Upper lobe of right lung (tissue), 1 donor: ENCODE data around the gene CDK3. TPM values are rescaled to one million over a fixed set of nuclear protein-coding genes. Genes with fewer than 3 reads are reported as not detected.
A peak's percentile ranks its signal among the peaks of the same experiment; 100 is the strongest.

Experiments used
- ATAC-seq: fragments of 200-7000 bp; cut with Tn5 transposase; one replicate; pipeline ENCODE4 v1.9.1; 2020; ENCODE audit warnings: mild to moderate bottlenecking, moderate library complexity
- DNase-seq: peaks from one replicate; pipeline ENCODE4 v3.0.0-alpha.2; 2020
- H3K27ac ChIP-seq: fragments of 200-600 bp; one replicate; pipeline ENCODE4 v1.8.0; 2022
- H3K27me3 ChIP-seq: fragments of 200-600 bp; one replicate; pipeline ENCODE4 v1.8.0; 2022; ENCODE audit warnings: mild to moderate bottlenecking
- H3K36me3 ChIP-seq: fragments of 200-600 bp; one replicate; pipeline ENCODE4 v1.8.0; 2022
- H3K4me1 ChIP-seq: fragments of 200-600 bp; one replicate; pipeline ENCODE4 v1.8.0; 2022
- H3K4me3 ChIP-seq: fragments of 200-600 bp; one replicate; pipeline ENCODE4 v1.8.0; 2022; ENCODE audit warnings: mild to moderate bottlenecking
- H3K9me3 ChIP-seq: fragments of 200-600 bp; one replicate; pipeline ENCODE4 v1.8.0; 2022
- CTCF ChIP-seq: fragments of 200-600 bp; IDR thresholded peaks from one replicate; pipeline ENCODE4 v1.8.0; 2022; ENCODE audit warnings: antibody characterized with exemption
- intact Hi-C: fragments of 100-400 bp; cut with DNase I; formaldehyde crosslinking; loops from one replicate; pipeline ENCODE4 v1.11.0; 2022
- total RNA-seq: library from RNA; stranded (reverse); fragmentation: NEBNext Ultra II Directional; extraction: Animal tissue kit (Norgen Biotek cat#: 25700); gene quantifications from one replicate; pipeline ENCODE4 v1.2.1, GENCODE V29; 2021
- donor health status: DM: no; HTN: yes; CAD: no; lungs with severe emphysema.

The CDK3 gene
- total RNA-seq, 1 donor from 2014 or later: 9.6 TPM

DNA sequence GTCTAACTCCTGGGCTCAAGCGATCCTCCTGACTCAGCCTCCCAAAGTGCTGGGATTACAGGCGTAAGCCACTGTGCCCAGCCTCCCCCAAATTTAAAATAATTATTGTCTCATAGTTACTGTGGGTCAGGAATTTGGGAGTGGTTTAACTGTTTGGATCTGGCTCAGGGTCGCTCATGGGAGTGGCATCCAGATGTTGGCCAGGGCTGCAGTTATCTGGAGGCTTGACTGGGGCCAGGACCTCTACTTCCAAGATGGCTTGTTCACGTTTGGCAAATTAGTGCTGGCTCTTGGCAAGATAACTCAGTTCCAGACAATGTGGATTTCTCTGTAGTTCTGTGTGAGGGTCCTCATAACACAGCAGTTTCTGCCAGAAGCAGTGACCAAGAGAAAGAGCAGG, 13.6 kb upstream of the CDK3 start:
- peak; percentile 16 for DNase-seq
- no peaks in the 10 kb centered on the region for H3K27me3 ChIP-seq
- H3K4me3 ChIP-seq: no peak overlapping the region
- H3K36me3 ChIP-seq: no peaks in the 10 kb centered on the region
- intact Hi-C loops: no loop called here
- H3K27ac ChIP-seq: no peak overlapping the region
- no peaks in the 10 kb centered on the region for H3K9me3 ChIP-seq
- ATAC-seq: no peak
- TF ChIP-seq CTCF: no peak
- peaks cover 25% of the 10 kb centered on the region for H3K4me1 ChIP-seq

- TF ChIP-seq CTCF: no peak
- Histone ChIP-seq H3K4me1 (no peaks in the 10 kb centered on the region), H3K9me3 (no peaks in the 10 kb centered on the region), H3K4me3 (no peak overlapping the region), H3K27ac (no peak overlapping the region), H3K36me3 (peaks cover 11% of the 10 kb centered on the region), H3K27me3 (no peaks in the 10 kb centered on the region)
- no peak for DNase-seq
- ATAC-seq: no peak
- intact Hi-C loops: no loop called here
These were observed 9.3 kb upstream of the CDK3 start for GRCh38 chr17:75991396-75991795.

DNA sequence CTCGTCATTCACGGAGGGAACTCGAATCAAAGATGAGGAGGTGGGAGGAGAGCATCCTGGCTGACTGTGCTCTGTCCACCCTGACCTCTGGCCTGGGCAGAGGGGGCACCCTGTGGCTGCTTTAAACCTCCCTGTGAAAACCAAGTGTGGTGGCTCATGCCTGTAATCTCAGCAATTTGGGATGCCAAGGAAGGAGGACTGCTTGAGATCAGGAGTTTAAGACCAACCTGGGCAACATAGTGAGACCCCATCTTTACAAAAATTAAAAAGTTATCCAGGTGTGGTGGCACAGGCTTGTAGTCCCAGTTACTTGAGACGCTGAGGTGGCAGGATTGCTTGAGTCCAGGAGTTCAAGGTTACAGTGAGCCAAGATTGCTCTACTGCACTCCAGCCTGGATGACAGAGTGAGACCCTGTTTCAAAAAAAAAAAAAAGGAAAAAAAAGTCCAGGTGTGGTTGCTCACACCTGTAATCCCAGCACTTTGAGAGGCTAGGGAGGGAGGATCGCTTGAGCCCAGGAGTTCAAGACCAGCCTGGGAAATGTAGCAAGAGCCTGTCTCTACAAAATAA, 5.8 kb upstream of the CDK3 start:
- H3K4me1 ChIP-seq: peaks cover 13% of the 10 kb centered on the region
- H3K27ac ChIP-seq: no peak overlapping the region
- TF ChIP-seq CTCF: no peak
- intact Hi-C loops: no loop called here
- no peak overlapping the region for H3K4me3 ChIP-seq
- DNase-seq: no peak
- H3K27me3 ChIP-seq: no peaks in the 10 kb centered on the region
- H3K36me3 ChIP-seq: peaks cover 11% of the 10 kb centered on the region
- no peaks in the 10 kb centered on the region for H3K9me3 ChIP-seq
- ATAC-seq: no peak

DNA sequence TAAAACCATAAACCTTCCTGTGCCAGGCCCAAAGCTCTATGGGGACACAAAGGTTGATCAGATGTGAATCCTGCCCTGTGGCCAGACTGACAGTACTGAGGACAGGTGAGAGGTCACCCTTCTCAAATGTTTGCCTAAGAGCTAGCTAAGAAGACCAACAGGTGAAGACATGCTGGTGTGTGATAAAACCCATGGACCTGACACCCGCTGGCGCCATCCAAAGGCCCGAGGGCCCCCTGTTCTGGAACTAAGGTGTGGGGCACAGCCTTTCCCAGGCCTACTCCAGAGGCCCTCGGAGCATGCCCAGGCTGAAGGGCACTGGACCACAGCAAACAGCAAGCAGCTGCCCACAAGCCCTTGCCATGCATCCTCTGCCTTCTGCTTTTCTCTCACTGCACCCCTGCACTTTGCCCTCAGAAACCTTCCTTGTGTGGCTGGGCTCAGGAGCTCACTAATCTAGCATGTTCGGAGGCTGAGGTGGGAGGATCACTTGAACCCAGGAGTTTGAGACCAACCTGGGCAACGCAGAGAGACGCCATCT, 5.2 kb upstream of the CDK3 start:
- H3K27ac ChIP-seq: no peak overlapping the region
- no peaks in the 10 kb centered on the region for H3K9me3 ChIP-seq
- TF ChIP-seq CTCF: no peak
- H3K4me3 ChIP-seq: no peak overlapping the region
- ATAC-seq (no peak), DNase-seq (no peak)
- intact Hi-C loops: no loop called here
- no peaks in the 10 kb centered on the region for H3K27me3 ChIP-seq
- peaks cover 13% of the 10 kb centered on the region for H3K4me1 ChIP-seq
- peaks cover 11% of the 10 kb centered on the region for H3K36me3 ChIP-seq

GRCh38 chr17:75996665-75997590, 3.7 kb upstream of the CDK3 start:
- Histone ChIP-seq H3K36me3 (peaks cover 11% of the 10 kb centered on the region), H3K27me3 (no peaks in the 10 kb centered on the region)
- intact Hi-C loops: no loop called here

More at GRCh38 chr17:75996665-75997590, 3.7 kb upstream of the CDK3 start:
- Histone ChIP-seq H3K27ac (peak overlapping the region; percentile 40), H3K4me1 (peaks cover 13% of the 10 kb centered on the region), H3K4me3 (no peak overlapping the region), H3K9me3 (no peaks in the 10 kb centered on the region)
- no peak for TF ChIP-seq CTCF
- DNase-seq (peak; percentile 85), ATAC-seq (peak; percentile 76)
